Sigmoid colon (tissue), 3 donors: ENCODE measurements around the gene RHEB.

Source experiments
- CTCF ChIP-seq, 4 experiments: fragments of 450-650 bp in 3 of 4; fragments of 200-600 bp in 1 of 4; IDR thresholded peaks; one replicate each; pipeline ENCODE4 v1.5.1; 2016 to 2019; ENCODE audit warnings: antibody characterized with exemption in 4 of 4, mild to moderate bottlenecking in 3 of 4, moderate library complexity in 2 of 4
- POLR2A ChIP-seq, 2 donors: fragments of 450-650 bp; IDR thresholded peaks; one replicate each; pipeline ENCODE4 v1.6.1; 2016; ENCODE audit warnings: antibody characterized with exemption in 2 of 2, mild to moderate bottlenecking in 2 of 2, moderate library complexity in 2 of 2

- TF ChIP-seq CTCF (IDR thresholded peaks at IDR 0.05) (no peak), POLR2A (IDR thresholded peaks at IDR 0.05) (no peak)
Observed at GRCh38 chr7:151449990-151450389, 69.7 kb downstream of the RHEB start.
